Transverse colon (tissue), 4 donors: ENCODE data around the gene IFT25. TPM values are rescaled to one million over a fixed set of nuclear protein-coding genes. Genes with fewer than 3 reads are reported as not detected.

Experiments used
- DNase-seq: peaks from one replicate; pipeline ENCODE4 v3.0.0-alpha.2; 2019
- H3K27ac ChIP-seq, 4 donors: fragments of 200-600 bp; sonication (generic); 2 replicates each; pipeline ENCODE4 v1.5.1; 2016 to 2018; ENCODE audit warnings: inconsistent platforms in 4 of 4
- H3K27me3 ChIP-seq: fragments of 200-600 bp; sonication (generic); 2 replicates; pipeline ENCODE4 v1.5.1; 2017; ENCODE audit warnings: inconsistent platforms
- H3K36me3 ChIP-seq, 4 donors: fragments of 200-600 bp; sonication (generic); 2 replicates each; pipeline ENCODE4 v1.5.1; 2017 to 2019; ENCODE audit warnings: inconsistent platforms in 4 of 4
- H3K4me1 ChIP-seq, 4 donors: fragments of 200-600 bp; sonication (generic); 2 replicates each; pipeline ENCODE4 v1.5.1; 2017 to 2020; ENCODE audit warnings: inconsistent platforms in 4 of 4
- H3K4me3 ChIP-seq, 4 donors: fragments of 200-600 bp; sonication (generic); 1 replicate in 1 of 4; 2 replicates in 3 of 4; pipeline versions ENCODE4 v1.5.1 to v1.6.1; 2017 to 2019; ENCODE audit warnings: inconsistent platforms in 4 of 4
- H3K9me3 ChIP-seq, 2 donors: fragments of 200-600 bp; sonication (generic); 2 replicates each; pipeline ENCODE4 v1.5.1; 2017 to 2019; ENCODE audit warnings: inconsistent platforms in 2 of 2
- CTCF ChIP-seq, 5 experiments: fragments of 200-600 bp in 3 of 5; fragments of 450-650 bp in 2 of 5; sonication (generic) in 3 of 5; IDR thresholded peaks; 1 replicate in 2 of 5; 2 replicates in 3 of 5; pipeline ENCODE4 v1.5.1; 2016 to 2017; ENCODE audit warnings: antibody characterized with exemption in 5 of 5, inconsistent platforms in 3 of 5, mild to moderate bottlenecking in 2 of 5, moderate library complexity in 1 of 5
- EP300 ChIP-seq: sonication (generic); formaldehyde crosslinking; IDR thresholded peaks from one replicate; pipeline ENCODE4 v1.6.1; 2017; ENCODE audit warnings: antibody characterized with exemption, low read depth
- POLR2A ChIP-seq: fragments of 450-650 bp; IDR thresholded peaks from one replicate; pipeline ENCODE4 v1.6.1; 2016; ENCODE audit warnings: antibody characterized with exemption, mild to moderate bottlenecking, moderate library complexity
- POLR2AphosphoS5 ChIP-seq, 3 donors: sonication (generic); formaldehyde crosslinking; IDR thresholded peaks; one replicate each; pipeline ENCODE4 v1.6.1; 2016; ENCODE audit warnings: antibody characterized with exemption in 3 of 3
- WGBS, 2 donors: methylation state at CpG; one replicate each; pipeline ENCODE4 v1.1.5; 2018; ENCODE audit warnings: low coverage in 1 of 2; 5-methylcytosine and 5-hydroxymethylcytosine counted together
- in situ Hi-C, 4 donors: fragments of 200-750 bp; cut with MboI; loops; one replicate each; pipeline versions ENCODE4 v1.15.0 to v1.15.1; 2017; ENCODE audit warnings: low sequenced_read_pairs in 3 of 4, low pct_ligation_motif_present in 1 of 4, low pct_unique_long_range_greater_than_20kb in 1 of 4
- intact Hi-C: fragments of 100-400 bp; cut with DNase I; formaldehyde crosslinking; loops from one replicate; pipeline ENCODE4 v1.15.1; 2023; ENCODE audit warnings: low total_unique reads
- total RNA-seq, 4 donors: library from RNA; depleted of rRNA; stranded (reverse); fragments of >200 nt; gene quantifications; one replicate each; pipeline ENCODE4 v1.1.0, GENCODE V29; 2016

Gene IFT25
- total RNA-seq, 4 donors from 2014 or later, result 4.2 to 22.5 (median 12.9) TPM

DNA sequence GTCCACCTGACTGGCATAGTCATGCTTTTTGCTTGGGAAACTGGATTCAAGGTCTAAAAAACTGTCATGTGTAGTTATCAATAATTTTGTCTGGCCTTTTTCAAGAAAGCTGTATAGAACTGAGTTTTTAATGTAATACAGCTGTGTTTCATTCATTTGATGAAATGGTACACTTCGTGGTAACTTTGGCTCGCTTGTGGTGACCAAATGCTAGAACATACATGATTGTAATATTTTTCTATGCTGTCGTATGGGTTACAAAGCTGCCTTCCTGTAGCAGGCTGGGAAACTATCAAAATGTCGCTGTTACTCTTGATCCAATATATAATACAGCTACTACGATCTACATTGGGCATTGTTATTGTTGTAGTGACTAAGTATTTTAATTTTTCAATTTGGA is 2.8 kb upstream of the IFT25 start:
- H3K9me3 ChIP-seq, result no peaks in the 10 kb centered on the region
- no peak for DNase-seq
- no peak for TF ChIP-seq POLR2A
- no peak for TF ChIP-seq EP300
- no peak for TF ChIP-seq CTCF (IDR thresholded peaks at IDR 0.05)
- TF ChIP-seq POLR2AphosphoS5 (IDR thresholded peaks at IDR 0.05), result no peak
- peak overlapping the region in 1 of 4 donors; percentile 12 for H3K27ac ChIP-seq
- no peaks in the 10 kb centered on the region for H3K27me3 ChIP-seq
- WGBS, 2 donors, result 93% methylated on average over 5 of the region's 5 CpGs
- H3K4me3 ChIP-seq, result no peak overlapping the region
- peaks cover 10 to 32% (median 19%) of the 10 kb centered on the region in 4 donors for H3K4me1 ChIP-seq
- in situ Hi-C loops, result loop anchor here in 1 of 4 donors (25.0 kb wide), 1 partner anchor 89 kb away; no protein-coding TSS in a partner anchor
- intact Hi-C loops, result no loop called here
- H3K36me3 ChIP-seq, result peaks cover 0 to 14% (median 3%) of the 10 kb centered on the region in 4 donors

DNA sequence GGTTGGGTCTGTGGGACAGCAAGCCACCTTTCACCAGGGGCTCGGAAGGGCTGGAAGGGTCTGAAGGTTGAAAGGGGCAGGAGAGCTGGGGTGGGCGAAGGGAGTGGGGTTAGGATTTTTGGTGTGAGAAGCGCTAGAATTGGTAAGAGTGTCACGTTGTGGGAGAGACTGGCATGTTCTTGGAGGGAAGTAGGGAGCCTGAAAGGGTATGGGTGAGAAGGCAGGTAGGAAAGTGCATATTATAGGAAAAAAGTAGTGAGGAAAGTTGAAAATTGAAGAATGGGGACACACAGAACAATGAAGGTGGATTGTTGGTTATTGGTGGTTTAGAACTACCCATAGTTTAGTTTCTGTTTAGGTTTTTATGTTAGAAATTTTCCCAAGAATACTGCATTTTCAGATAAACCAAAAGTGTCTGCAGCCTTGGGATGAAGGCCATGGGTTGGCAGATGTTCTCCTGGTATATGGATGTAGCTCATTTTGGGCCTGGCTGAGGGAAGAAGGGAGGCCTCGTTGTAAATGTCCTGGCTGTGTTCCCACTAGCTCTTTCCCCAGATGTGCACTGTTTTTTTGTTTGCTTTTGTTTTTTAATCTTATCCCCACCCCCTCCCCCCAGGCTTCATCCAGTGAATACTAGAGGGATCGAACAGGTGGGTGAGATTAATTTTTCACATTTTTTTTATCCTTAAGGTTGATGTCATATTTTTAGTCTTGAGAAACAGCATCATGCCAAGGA is 1.8 kb upstream of the IFT25 start:
- 65 to 66% methylated on average over 6 of the region's 6 CpGs for WGBS, 2 donors
- peaks cover 0 to 6% (median 3%) of the 10 kb centered on the region in 4 donors for H3K36me3 ChIP-seq
- H3K9me3 ChIP-seq, result no peaks in the 10 kb centered on the region
- H3K4me3 ChIP-seq, result peak overlapping the region in 2 of 4 donors; percentile 73 to 81
- in situ Hi-C loops (loop anchor here in 1 of 4 donors (25.0 kb wide), 1 partner anchor 90 kb away; no protein-coding TSS in a partner anchor), intact Hi-C loops (no loop called here)
- H3K27ac ChIP-seq, result peak overlapping the region; percentile 87 to 94 (median 92)
- no peaks in the 10 kb centered on the region for H3K27me3 ChIP-seq
- DNase-seq, result no peak
- no peak for TF ChIP-seq POLR2A
- no peak for TF ChIP-seq POLR2AphosphoS5 (IDR thresholded peaks at IDR 0.05)
- TF ChIP-seq EP300, result no peak
- TF ChIP-seq CTCF (IDR thresholded peaks at IDR 0.05), result no peak
- peaks cover 10 to 39% (median 19%) of the 10 kb centered on the region in 4 donors for H3K4me1 ChIP-seq

DNA sequence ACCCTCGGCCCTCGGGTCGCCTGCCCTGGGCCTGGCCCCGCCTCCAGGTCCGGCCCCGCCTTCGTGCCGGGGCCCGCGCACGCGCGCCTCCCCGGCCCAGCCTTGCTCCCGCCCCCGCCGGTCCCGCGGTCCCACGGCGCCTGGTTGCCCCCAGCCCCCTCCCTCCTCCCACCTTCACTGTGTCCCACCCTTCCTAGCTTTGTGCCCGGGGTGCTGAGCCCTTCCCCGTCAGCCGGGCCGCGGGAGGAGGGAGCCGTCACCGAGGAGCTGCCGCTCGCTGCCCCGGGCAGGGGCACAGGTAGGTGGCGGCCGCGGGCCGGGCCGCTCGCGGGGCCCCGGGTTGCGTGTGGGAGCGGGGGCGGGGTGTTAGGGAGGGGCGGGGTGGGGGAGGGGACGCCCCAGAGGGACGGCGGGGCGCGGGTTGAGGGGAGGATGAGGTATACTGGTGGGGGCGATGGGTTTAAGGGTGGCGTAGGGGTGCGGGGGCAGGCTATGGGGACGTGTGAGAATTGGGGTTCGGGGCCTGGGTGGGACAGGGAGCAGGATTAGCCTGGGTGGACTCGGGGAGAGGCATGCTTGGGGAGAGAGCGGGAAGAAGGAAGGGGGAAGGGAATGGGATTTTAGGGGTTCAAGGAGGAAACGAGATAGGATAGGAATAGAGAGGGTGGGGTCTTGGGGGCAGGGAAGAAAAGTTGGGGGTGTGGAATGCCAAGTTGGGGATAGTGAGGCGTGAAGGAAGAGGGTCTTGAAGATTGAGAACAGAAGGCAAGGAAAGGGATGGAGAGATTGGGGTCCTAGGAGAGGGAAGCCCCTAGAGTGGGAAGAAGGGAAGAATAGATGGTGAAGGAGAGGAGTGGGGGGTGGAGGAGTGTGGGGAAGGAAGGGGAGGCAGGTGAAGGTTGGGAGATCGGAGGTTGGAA is 1.0 kb upstream of the IFT25 start, which contains the start of gene LRRC42:
TSS of gene LRRC42 (plus strand) at position 99 of the 920 bp plus-strand sequence. CDS start 5,650 bp downstream, outside the sequence.
- H3K9me3 ChIP-seq, result no peaks in the 10 kb centered on the region
- WGBS, 2 donors, result 4 to 8% methylated on average over 6 to 18 of the region's 58 CpGs
- H3K4me3 ChIP-seq, result peak within 1 kb of the TSS; percentile 61 to 95 (median 77)
- DNase-seq, result no peak
- peaks cover 10 to 39% (median 19%) of the 10 kb centered on the region in 4 donors for H3K4me1 ChIP-seq
- in situ Hi-C loops (loop anchor here in 1 of 4 donors (25.0 kb wide), 1 partner anchor 91 kb away; no protein-coding TSS in a partner anchor), intact Hi-C loops (no loop called here)
- H3K36me3 ChIP-seq, result no peaks in the 10 kb centered on the region
- peak within 1 kb of the TSS; percentile 87 to 94 (median 92) for H3K27ac ChIP-seq
- TF ChIP-seq CTCF (IDR thresholded peaks at IDR 0.05) (peak in 1 of 5 experiments; percentile 45), POLR2A (peak; percentile 29), EP300 (no peak), POLR2AphosphoS5 (IDR thresholded peaks at IDR 0.05) (peak in 2 of 3 donors; percentile 4 to 21)
- no peaks in the 10 kb centered on the region for H3K27me3 ChIP-seq

GRCh38 chr1:53945183-53945432 is 391 bp downstream of the IFT25 start:
- WGBS, 2 donors, result 0 to 1% methylated on average over 12 to 16 of the region's 16 CpGs
- no peaks in the 10 kb centered on the region for H3K36me3 ChIP-seq
- no peaks in the 10 kb centered on the region for H3K27me3 ChIP-seq
- in situ Hi-C loops, result loop anchor here in 1 of 4 donors (25.0 kb wide), 1 partner anchor 92 kb away; no protein-coding TSS in a partner anchor
- TF ChIP-seq CTCF (IDR thresholded peaks at IDR 0.05), result no peak
- TF ChIP-seq POLR2AphosphoS5 (IDR thresholded peaks at IDR 0.05), result no peak
- no peak for TF ChIP-seq EP300
- TF ChIP-seq POLR2A, result no peak
- H3K4me3 ChIP-seq, result peak overlapping the region; percentile 61 to 95 (median 77)
- intact Hi-C loops, result no loop called here
- H3K27ac ChIP-seq, result peak overlapping the region; percentile 87 to 94 (median 92)
- H3K4me1 ChIP-seq, result peaks cover 10 to 42% (median 19%) of the 10 kb centered on the region in 4 donors
- DNase-seq, result no peak
- no peaks in the 10 kb centered on the region for H3K9me3 ChIP-seq
